DMS114 treated with DMSO at 0.1 percent for 48 hours (cell line): ENCODE results near the gene KRTAP26-1.

ENCODE experiments used
- DNase-seq: peaks from one replicate; lab custom pipeline; 2025; ENCODE audit not compliant: unreplicated experiment; lab: John Stamatoyannopoulos, UW

KRTAP26-1 gene

DNA sequence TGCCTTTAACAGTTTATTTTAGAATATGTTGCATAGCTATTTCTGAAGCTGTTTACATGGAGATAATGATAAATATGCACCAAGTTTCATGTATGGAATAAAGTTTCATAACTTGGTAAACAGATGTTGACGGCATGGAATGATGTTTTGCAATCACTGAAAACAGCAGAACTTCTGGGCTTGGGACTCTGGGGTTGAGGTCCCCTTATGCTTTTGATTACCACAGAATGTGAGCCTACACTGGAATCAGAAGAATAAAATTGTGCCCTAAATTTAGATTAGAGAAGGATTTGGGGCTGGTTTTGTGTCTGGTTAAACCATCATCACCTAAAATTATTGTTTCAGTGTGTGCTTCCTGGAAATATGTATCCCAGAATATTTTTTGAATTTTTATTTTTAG, 48.5 kb downstream of the KRTAP26-1 start:
- no peak for DNase-seq

DNA sequence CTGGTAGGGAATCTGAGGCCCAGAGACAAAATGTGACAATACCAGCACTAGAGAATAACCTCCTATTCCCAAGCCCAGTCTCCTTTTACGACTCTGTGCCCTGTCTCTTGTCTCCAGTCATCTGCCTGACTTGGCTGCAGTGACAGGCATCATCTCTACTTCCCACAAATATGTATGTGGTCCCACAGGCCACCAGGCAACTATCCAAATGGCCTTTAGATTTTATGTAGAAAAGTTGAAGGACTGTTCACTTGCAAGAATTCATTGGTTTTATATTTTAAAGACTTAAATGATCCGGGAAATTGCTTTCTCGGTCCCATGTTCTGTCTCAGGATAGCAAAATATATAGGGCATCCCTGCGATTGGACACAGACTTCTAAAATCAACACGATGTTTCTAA, 49.0 kb downstream of the KRTAP26-1 start:
- DNase-seq, result no peak

DNA sequence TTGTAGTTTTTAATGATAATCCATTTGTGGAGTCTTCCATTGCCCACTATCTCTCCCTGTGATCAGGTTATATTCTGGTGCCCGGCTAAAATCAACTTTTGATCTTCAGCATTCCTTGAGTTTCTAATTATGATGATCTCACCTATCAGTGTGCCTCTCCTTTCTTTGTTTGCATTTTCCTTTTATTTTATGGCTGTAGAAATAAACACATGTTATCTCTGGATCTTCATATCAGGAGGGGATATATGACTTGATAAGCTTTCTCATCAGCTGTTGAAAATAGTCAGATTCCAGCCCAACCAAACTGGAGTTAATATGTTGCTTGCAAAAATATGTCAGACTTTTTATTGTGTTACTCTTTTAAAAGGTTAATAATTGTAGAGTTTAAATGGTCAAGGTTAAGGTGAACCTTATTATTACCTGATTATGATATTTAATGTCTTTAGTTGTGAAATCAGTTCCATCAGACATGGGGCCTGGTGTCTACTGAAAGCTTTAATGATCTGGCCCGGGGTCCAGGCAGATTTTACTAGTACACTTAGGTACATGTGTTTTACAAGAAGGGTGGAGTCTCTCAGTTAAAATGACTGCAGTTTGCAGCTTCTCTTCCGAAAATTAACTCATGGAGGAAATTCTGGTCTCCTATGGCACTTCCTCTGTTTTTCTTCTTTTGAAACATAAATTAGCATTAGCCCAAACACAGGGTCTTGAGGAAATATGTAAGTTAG, 50.1 kb downstream of the KRTAP26-1 start:
- no peak for DNase-seq
